SK-N-SH (cell line): ENCODE results near the gene LTB4R. TPM values are rescaled to one million over a fixed set of nuclear protein-coding genes. Genes with fewer than 3 reads are reported as not detected.

Experiments used
- CTCF ChIA-PET: fragments of 300-600, 350-600 bp; formaldehyde crosslinking; extraction: SDS; loops from one replicate; lab custom pipeline; 2021; lab: Yijun Ruan, JAX
- POLR2A ChIA-PET: fragments of 350-600 bp; sonication (Branson Sonifier 250); formaldehyde crosslinking; extraction: SDS; loops from one replicate; lab custom pipeline; 2020; ENCODE audit warnings: antibody characterized with exemption, inconsistent platforms; lab: Yijun Ruan, JAX
- DNase-seq: peaks from one replicate; pipeline ENCODE4 v3.0.0; 2012
- H2AFZ ChIP-seq: fragments of 200-600 bp; sonication (generic); 2 replicates; pipeline ENCODE4 v1.8.1; 2016; ENCODE audit warnings: antibody characterized with exemption, mild to moderate bottlenecking, low read depth
- H3F3A ChIP-seq: fragments of 200-600 bp; sonication (generic); replicated peaks from 2 replicates; pipeline ENCODE3; 2016; ENCODE audit warnings: antibody characterized with exemption, mild to moderate bottlenecking; ENCODE audit not compliant: insufficient read depth
- H3K27ac ChIP-seq, 2 experiments: fragments of 200-500 bp in 1 of 2; fragments of 200-600 bp in 1 of 2; sonication (Bioruptor generic) in 1 of 2; sonication (generic), shearing (Covaris generic) in 1 of 2; 2 replicates each; pipeline versions ENCODE4 v1.5.1 to v1.6.1; 2014 to 2016; ENCODE audit warnings: low read depth in 2 of 2, inconsistent platforms in 1 of 2, low read length in 1 of 2, mild to moderate bottlenecking in 1 of 2, mixed read lengths in 1 of 2
- H3K27me3 ChIP-seq: fragments of 200-600 bp; sonication (generic), shearing (Covaris generic); 2 replicates; pipeline ENCODE4 v1.6.1; 2016; ENCODE audit warnings: mixed run types; ENCODE audit not compliant: insufficient read depth
- H3K36me3 ChIP-seq, 2 experiments: fragments of 200-500 bp in 1 of 2; fragments of 200-600 bp in 1 of 2; sonication (Bioruptor generic) in 1 of 2; sonication (generic) in 1 of 2; replicated peaks in 1 of 2; 2 replicates each; pipeline versions ENCODE3 to v1.5.1; 2014 to 2016; ENCODE audit warnings: low read length in 1 of 2, mild to moderate bottlenecking in 1 of 2; ENCODE audit not compliant: insufficient read depth in 2 of 2, control insufficient read depth in 1 of 2
- H3K4me1 ChIP-seq, 2 experiments: fragments of 200-500 bp in 1 of 2; fragments of 200-600 bp in 1 of 2; sonication (Bioruptor generic) in 1 of 2; sonication (generic), shearing (Covaris generic) in 1 of 2; 2 replicates each; pipeline versions ENCODE4 v1.5.1 to v1.6.1; 2014 to 2016; ENCODE audit warnings: low read depth in 1 of 2, low read length in 1 of 2, mixed run types in 1 of 2; ENCODE audit not compliant: insufficient read depth in 2 of 2, control insufficient read depth in 1 of 2
- H3K4me2 ChIP-seq: fragments of 200-600 bp; sonication (generic), shearing (Covaris generic); 2 replicates; pipeline ENCODE4 v1.6.1; 2017; ENCODE audit warnings: mixed run types
- H3K4me3 ChIP-seq, 2 experiments: fragments of 200-500 bp in 1 of 2; fragments of 200-600 bp in 1 of 2; sonication (Bioruptor generic) in 1 of 2; sonication (generic), shearing (Covaris generic) in 1 of 2; 2 replicates each; pipeline versions ENCODE4 v1.5.1 to v1.8.1; 2014 to 2016; ENCODE audit warnings: low read depth in 2 of 2, inconsistent platforms in 1 of 2, low read length in 1 of 2, mild to moderate bottlenecking in 1 of 2, mixed read lengths in 1 of 2, moderate library complexity in 1 of 2
- H3K79me2 ChIP-seq: fragments of 200-600 bp; sonication (generic); 2 replicates; pipeline ENCODE4 v1.8.1; 2017; ENCODE audit warnings: mild to moderate bottlenecking; ENCODE audit not compliant: insufficient read depth
- H3K9ac ChIP-seq: fragments of 200-600 bp; sonication (generic); 2 replicates; pipeline ENCODE4 v1.6.1; 2017; ENCODE audit warnings: mixed run types
- H3K9me2 ChIP-seq: fragments of 200-600 bp; sonication (generic); 2 replicates; pipeline ENCODE4 v1.6.1; 2017; ENCODE audit warnings: mixed run types
- H3K9me3 ChIP-seq: fragments of 200-600 bp; sonication (generic); 2 replicates; pipeline ENCODE4 v1.6.1; 2017; ENCODE audit warnings: mixed run types, mild to moderate bottlenecking, moderate library complexity
- H4K20me1 ChIP-seq: fragments of 200-600 bp; sonication (generic); 2 replicates; pipeline ENCODE4 v1.6.1; 2017; ENCODE audit warnings: mild to moderate bottlenecking, mixed run types; ENCODE audit not compliant: insufficient read depth
- EZH2phosphoT487 ChIP-seq: fragments of 200-600 bp; sonication (generic); IDR thresholded peaks from 2 replicates; pipeline ENCODE4 v1.6.1; 2017; ENCODE audit warnings: low read depth, mixed run types, mild to moderate bottlenecking, antibody characterized with exemption, moderate library complexity, borderline replicate concordance
- FOXJ3 ChIP-seq: sonication (generic); formaldehyde crosslinking; IDR thresholded peaks from 2 replicates; pipeline ENCODE4 v1.5.1; 2020; ENCODE audit warnings: mild to moderate bottlenecking, missing genetic modification reagents
- GATA2 ChIP-seq: sonication (generic); formaldehyde crosslinking; IDR thresholded peaks from 2 replicates; pipeline ENCODE4 v1.5.0; 2020; ENCODE audit warnings: mild to moderate bottlenecking, missing genetic modification reagents
- JUND ChIP-seq: IDR thresholded peaks from 2 replicates; pipeline ENCODE4 v1.4.0; 2012
- MEF2A ChIP-seq: IDR thresholded peaks from 2 replicates; pipeline ENCODE4 v1.4.0; 2012; ENCODE audit warnings: low read depth, borderline replicate concordance
- RFX5 ChIP-seq: IDR thresholded peaks from 2 replicates; pipeline ENCODE4 v1.6.1; 2012; ENCODE audit warnings: mild to moderate bottlenecking, improper control_type of control experiment, low read length
- RXRA ChIP-seq: IDR thresholded peaks from 2 replicates; pipeline ENCODE4 v1.4.0; 2012; ENCODE audit warnings: low read depth, mild to moderate bottlenecking, borderline replicate concordance
- SIN3A ChIP-seq: IDR thresholded peaks from 2 replicates; pipeline ENCODE4 v1.6.1; 2012; ENCODE audit warnings: low read depth, mild to moderate bottlenecking, low read length, moderate library complexity, borderline replicate concordance
- USF2 ChIP-seq: fragments of 150-350 bp; IDR thresholded peaks from 2 replicates; pipeline ENCODE4 v1.6.1; 2017; ENCODE audit warnings: antibody characterized with exemption, low read length, low read depth, borderline replicate concordance
- YY1 ChIP-seq: IDR thresholded peaks from 2 replicates; pipeline ENCODE4 v1.4.0; 2012; ENCODE audit warnings: low read depth, mild to moderate bottlenecking
- WGBS: methylation state at CpG from one replicate; pipeline ENCODE4 v1.1.6; 2017; ENCODE audit warnings: low lambda C conversion rate; 5-methylcytosine and 5-hydroxymethylcytosine counted together
- polyA plus RNA-seq, 3 experiments: library from polyadenylated mRNA; depleted of rRNA; stranded (reverse); fragments of >200 nt; gene quantifications; 2 replicates each; pipeline ENCODE4 v1.2.3, GENCODE V29; 2012
- TF ChIP-seq, protein P1 (sequence below): fragments of 150-350 bp; IDR thresholded peaks from 2 replicates; pipeline ENCODE4 v1.6.1; 2016; ENCODE audit warnings: mild to moderate bottlenecking, low read depth, low read length

The LTB4R gene
- polyA plus RNA-seq, 1 of the 3 experiments (the other 2 are of a cell fraction) = 11.9 TPM

DNA sequence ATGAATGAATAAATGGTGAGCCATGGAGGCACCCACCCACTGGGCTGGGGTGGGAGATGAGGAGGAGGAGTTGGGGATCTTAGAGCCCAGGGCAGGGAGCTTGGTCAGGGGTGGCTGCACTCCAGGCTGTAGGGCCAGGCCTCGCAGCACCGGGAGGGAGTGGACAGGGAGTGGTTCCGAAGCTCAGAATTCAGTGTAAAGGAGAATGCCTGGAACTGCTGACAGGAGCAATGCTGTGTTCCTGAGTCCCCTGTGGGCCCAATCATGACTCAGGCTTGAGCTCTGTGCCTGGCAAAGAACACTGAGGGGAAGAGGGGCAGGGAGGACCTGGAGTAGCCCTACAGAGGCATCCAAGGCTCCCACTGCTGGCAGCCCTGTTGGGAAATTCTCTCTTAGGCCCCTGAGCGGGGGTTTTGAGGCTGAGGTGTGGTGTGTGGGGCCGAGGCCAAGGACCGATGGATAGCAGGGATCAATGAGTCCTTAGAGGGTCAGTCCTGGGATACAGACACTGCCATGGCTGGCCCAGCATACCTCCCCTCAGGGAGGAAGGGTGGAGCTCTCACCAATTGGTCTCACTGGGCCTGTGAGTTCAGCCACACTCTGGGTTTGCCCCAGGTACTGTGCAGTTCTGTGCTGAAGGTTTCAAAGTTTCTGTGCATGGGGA lies 30.4 kb upstream of the LTB4R start:
- Histone ChIP-seq H3K4me2 (no peak overlapping the region), H3K36me3 (no peaks in the 10 kb centered on the region), H3F3A (no peaks in the 10 kb centered on the region), H3K79me2 (no peaks in the 10 kb centered on the region), H3K9ac (no peak overlapping the region), H2AFZ (no peak overlapping the region), H3K27ac (no peak overlapping the region), H3K4me3 (no peak overlapping the region), H4K20me1 (no peaks in the 10 kb centered on the region), H3K9me3 (no peaks in the 10 kb centered on the region), H3K9me2 (no peaks in the 10 kb centered on the region), H3K27me3 (no peaks in the 10 kb centered on the region), H3K4me1 (peaks cover 0 to 10% of the 10 kb centered on the region in 2 experiments; a peak in 1 of 4 replicates)
- WGBS = 83% methylated on average over 6 of the region's 6 CpGs
- no peak for TF ChIP-seq SIN3A
- TF ChIP-seq MEF2A = no peak
- no peak for TF ChIP-seq JUND
- DNase-seq = no peak
- POLR2A ChIA-PET = interaction anchor here (1.5 kb wide), 1 partner anchor 10 kb away, joined by 3 read pairs; the partner anchor contains the start of gene RABGGTA
- CTCF ChIA-PET = interaction anchor here (1.3 to 8.9 kb wide), 8 partner anchors 9 to 38 kb away, joined by 5 to 87 read pairs (median 10); partner anchors contain the start of genes CIDEB, DHRS1, NOP9 and RABGGTA

- Histone ChIP-seq H3K27ac (no peak overlapping the region), H3K4me3 (no peak overlapping the region), H2AFZ (no peak overlapping the region), H3K9me3 (no peaks in the 10 kb centered on the region), H3K4me1 (peaks cover 0 to 10% of the 10 kb centered on the region in 2 experiments; a peak in 1 of 4 replicates), H3K79me2 (no peaks in the 10 kb centered on the region), H3K9ac (no peak overlapping the region), H3K4me2 (no peak overlapping the region), H4K20me1 (no peaks in the 10 kb centered on the region), H3F3A (no peaks in the 10 kb centered on the region), H3K9me2 (no peaks in the 10 kb centered on the region), H3K27me3 (no peaks in the 10 kb centered on the region), H3K36me3 (no peaks in the 10 kb centered on the region)
- ChIA-PET CTCF (interaction anchor here (1.0 to 8.9 kb wide), 6 partner anchors 10 to 150 kb away, joined by 3 to 87 read pairs (median 14); partner anchors contain the start of genes CIDEB, DHRS1, NOP9 and RABGGTA), POLR2A (no interaction called here)
- 87% methylated on average over 7 of the region's 7 CpGs for WGBS
- TF ChIP-seq USF2 = no peak
- no peak for TF ChIP-seq RFX5
- no peak for TF ChIP-seq YY1
- TF ChIP-seq MEF2A = no peak
- no peak for TF ChIP-seq RXRA
- no peak for TF ChIP-seq GATA2 (CRISPR knock-in tag)
- TF ChIP-seq EZH2phosphoT487 = no peak
- no peak for TF ChIP-seq FOXJ3 (CRISPR knock-in tag)
- TF ChIP-seq, protein P1, sequence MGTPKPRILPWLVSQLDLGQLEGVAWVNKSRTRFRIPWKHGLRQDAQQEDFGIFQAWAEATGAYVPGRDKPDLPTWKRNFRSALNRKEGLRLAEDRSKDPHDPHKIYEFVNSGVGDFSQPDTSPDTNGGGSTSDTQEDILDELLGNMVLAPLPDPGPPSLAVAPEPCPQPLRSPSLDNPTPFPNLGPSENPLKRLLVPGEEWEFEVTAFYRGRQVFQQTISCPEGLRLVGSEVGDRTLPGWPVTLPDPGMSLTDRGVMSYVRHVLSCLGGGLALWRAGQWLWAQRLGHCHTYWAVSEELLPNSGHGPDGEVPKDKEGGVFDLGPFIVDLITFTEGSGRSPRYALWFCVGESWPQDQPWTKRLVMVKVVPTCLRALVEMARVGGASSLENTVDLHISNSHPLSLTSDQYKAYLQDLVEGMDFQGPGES = no peak
- no peak for DNase-seq
These were observed 29.7 kb upstream of the LTB4R start for GRCh38 chr14:24281636-24282035.
